ENCODE data around the gene AGGF1. TPM values are rescaled to one million over a fixed set of nuclear protein-coding genes. Genes with fewer than 3 reads are reported as not detected.
A peak's percentile ranks its signal among the peaks of the same experiment; 100 is the strongest.

The AGGF1 gene
- total RNA-seq, 1 donor from 2014 or later = 16.2 TPM

DNA sequence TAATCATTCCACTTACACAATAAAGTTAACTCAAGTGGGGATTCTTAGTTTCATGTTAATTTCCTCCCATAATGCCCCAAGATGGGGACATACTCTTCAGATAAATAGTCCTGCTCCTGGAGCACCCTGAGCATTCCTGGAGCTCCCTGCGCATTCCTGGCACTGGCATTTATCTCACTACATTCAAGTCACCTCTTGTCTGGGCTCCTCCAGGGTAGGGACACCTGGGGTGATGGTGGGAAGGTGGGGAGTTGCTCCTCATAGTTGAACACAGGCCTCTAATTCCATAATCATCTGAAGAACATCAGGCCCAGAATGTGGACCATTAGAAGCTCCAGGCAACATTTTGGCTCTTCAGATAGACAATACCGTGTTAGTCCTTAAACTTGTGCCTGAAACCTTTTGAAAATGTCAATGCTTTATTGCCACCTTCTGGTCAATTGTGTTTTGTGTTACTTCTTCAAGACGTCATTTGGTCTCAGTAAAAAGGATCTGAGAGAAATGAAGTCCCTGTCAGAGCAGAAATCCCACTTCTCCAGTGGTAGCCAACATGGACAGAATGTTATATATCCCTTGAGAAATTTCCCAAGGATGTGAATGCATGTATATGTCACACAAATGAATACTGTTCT is 14.2 kb upstream of the AGGF1 start:
- Histone ChIP-seq H3K36me3 (no peaks in the 10 kb centered on the region), H3K27me3 (ENCODE audit: low read depth) (peaks cover 8% of the 10 kb centered on the region), H3K9me3 (replicated peaks) (no peaks in the 10 kb centered on the region), H3K27ac (replicated peaks) (no peak overlapping the region), H3K4me1 (no peaks in the 10 kb centered on the region), H3K4me3 (no peak overlapping the region)
- DNase-seq = no peak
- peak; percentile 49 for TF ChIP-seq CTCF (IDR thresholded peaks at IDR 0.05; ENCODE audit: borderline replicate concordance)
- intact Hi-C loops (cut with micrococcal nuclease) = loop anchor here (5.0 kb wide), 1 partner anchor 149 kb away; no protein-coding TSS in a partner anchor

DNA sequence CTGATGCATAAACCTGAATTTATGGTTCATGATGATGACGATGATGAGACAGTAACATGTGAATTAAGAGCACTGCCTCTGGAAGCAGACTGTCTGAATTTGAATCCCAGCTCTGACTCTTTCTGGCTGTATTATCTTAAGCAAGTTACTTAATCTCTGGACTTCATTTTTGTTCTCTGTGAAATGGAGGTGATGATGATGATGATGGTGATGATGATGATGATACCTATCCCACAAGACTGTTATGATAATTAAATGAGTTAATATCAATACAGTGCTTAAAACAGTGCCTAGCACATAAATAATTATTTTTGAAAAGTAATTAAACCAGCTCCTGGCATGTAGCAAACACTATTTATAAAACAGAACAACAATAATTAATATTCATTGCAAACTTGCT is 13.2 kb upstream of the AGGF1 start:
- H3K9me3 ChIP-seq (replicated peaks) = no peaks in the 10 kb centered on the region
- intact Hi-C loops (cut with micrococcal nuclease) = loop anchor here (5.0 kb wide), 1 partner anchor 150 kb away; no protein-coding TSS in a partner anchor
- no peak overlapping the region for H3K4me3 ChIP-seq
- H3K36me3 ChIP-seq = no peaks in the 10 kb centered on the region
- H3K4me1 ChIP-seq = no peaks in the 10 kb centered on the region
- no peak for DNase-seq
- no peak overlapping the region for H3K27ac ChIP-seq (replicated peaks)
- TF ChIP-seq CTCF (IDR thresholded peaks at IDR 0.05; ENCODE audit: borderline replicate concordance) = no peak
- H3K27me3 ChIP-seq (ENCODE audit: low read depth) = peaks cover 17% of the 10 kb centered on the region

DNA sequence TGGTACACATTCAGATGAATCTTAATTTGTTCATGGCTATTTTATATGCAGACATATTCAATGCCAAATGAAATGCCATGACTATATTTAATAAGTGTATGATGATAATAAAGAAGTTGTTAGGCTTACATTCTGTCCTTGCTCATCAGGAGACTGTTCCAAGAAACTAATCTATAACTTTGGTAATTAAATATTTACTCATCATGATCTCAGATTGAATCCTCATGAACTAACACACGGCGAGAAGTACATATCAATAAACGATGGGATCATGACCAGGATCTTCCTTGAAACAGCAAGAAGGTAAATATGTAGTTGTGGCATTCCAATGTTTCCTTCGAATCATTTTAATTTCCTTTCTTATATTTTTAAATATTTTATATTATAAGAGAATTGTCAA is 12.5 kb upstream of the AGGF1 start:
- no peaks in the 10 kb centered on the region for H3K36me3 ChIP-seq
- intact Hi-C loops (cut with micrococcal nuclease) = loop anchor here (5.0 kb wide), 1 partner anchor 150 kb away; no protein-coding TSS in a partner anchor
- H3K4me3 ChIP-seq = no peak overlapping the region
- no peak for TF ChIP-seq CTCF (IDR thresholded peaks at IDR 0.05; ENCODE audit: borderline replicate concordance)
- no peaks in the 10 kb centered on the region for H3K9me3 ChIP-seq (replicated peaks)
- DNase-seq = no peak
- H3K27me3 ChIP-seq (ENCODE audit: low read depth) = peaks cover 23% of the 10 kb centered on the region
- H3K4me1 ChIP-seq = no peaks in the 10 kb centered on the region
- no peak overlapping the region for H3K27ac ChIP-seq (replicated peaks)

GRCh38 chr5:77022511-77023417 is 7.4 kb upstream of the AGGF1 start:
- no peak for TF ChIP-seq CTCF (IDR thresholded peaks at IDR 0.05; ENCODE audit: borderline replicate concordance)
- no peaks in the 10 kb centered on the region for H3K4me1 ChIP-seq
- no peak overlapping the region for H3K27ac ChIP-seq (replicated peaks)
- H3K4me3 ChIP-seq = no peak overlapping the region
- DNase-seq = no peak
- H3K36me3 ChIP-seq = no peaks in the 10 kb centered on the region
- intact Hi-C loops (cut with micrococcal nuclease) = no loop called here
- peaks cover 34% of the 10 kb centered on the region for H3K27me3 ChIP-seq (ENCODE audit: low read depth)
- no peaks in the 10 kb centered on the region for H3K9me3 ChIP-seq (replicated peaks)

GRCh38 chr5:77024490-77024889 is 5.7 kb upstream of the AGGF1 start:
- H3K4me3 ChIP-seq = no peak overlapping the region
- DNase-seq = no peak
- no peak for TF ChIP-seq CTCF (IDR thresholded peaks at IDR 0.05; ENCODE audit: borderline replicate concordance)
- H3K36me3 ChIP-seq = no peaks in the 10 kb centered on the region
- intact Hi-C loops (cut with micrococcal nuclease) = no loop called here
- peaks cover 1% of the 10 kb centered on the region for H3K4me1 ChIP-seq
- no peak overlapping the region for H3K27ac ChIP-seq (replicated peaks)
- H3K9me3 ChIP-seq (replicated peaks) = no peaks in the 10 kb centered on the region
- peaks cover 30% of the 10 kb centered on the region for H3K27me3 ChIP-seq (ENCODE audit: low read depth)
